Lower leg skin (tissue), 4 donors: ENCODE data around the gene PCDHB1. TPM values are rescaled to one million over a fixed set of nuclear protein-coding genes. Genes with fewer than 3 reads are reported as not detected.

Experiments
- DNase-seq, 2 donors: peaks; one replicate each; pipeline ENCODE4 v3.0.0-alpha.2; 2019; ENCODE audit warnings: low spot score in 2 of 2
- H3K4me3 ChIP-seq: fragments of 200-600 bp; sonication (generic); 2 replicates; pipeline ENCODE4 v1.5.1; 2017; ENCODE audit warnings: mild to moderate bottlenecking, low read depth; ENCODE audit not compliant: poor library complexity, severe bottlenecking
- CTCF ChIP-seq, 3 donors: fragments of 450-650 bp; IDR thresholded peaks; one replicate each; pipeline ENCODE4 v1.5.1; 2016; ENCODE audit warnings: antibody characterized with exemption in 3 of 3, mild to moderate bottlenecking in 3 of 3, moderate library complexity in 2 of 3
- POLR2A ChIP-seq, 2 donors: fragments of 450-650 bp; IDR thresholded peaks; one replicate each; pipeline ENCODE4 v1.6.1; 2016 to 2017; ENCODE audit warnings: antibody characterized with exemption in 2 of 2, mild to moderate bottlenecking in 1 of 2, moderate library complexity in 1 of 2
- WGBS, 2 donors: methylation state at CpG; one replicate each; pipeline ENCODE4 v1.1.5; 2018; 5-methylcytosine and 5-hydroxymethylcytosine counted together
- intact Hi-C: fragments of 100-400 bp; cut with DNase I; formaldehyde crosslinking; loops from one replicate; pipeline ENCODE4 v1.15.0; 2023; ENCODE audit warnings: low total_unique reads
- total RNA-seq, 4 donors: library from RNA; depleted of rRNA; stranded (reverse); fragments of >200 nt; gene quantifications; one replicate each; pipeline ENCODE4 v1.1.0, GENCODE V29; 2016

The PCDHB1 gene
- total RNA-seq, 4 donors from 2014 or later: not detected

GRCh38 chr5:141003791-141004611 lies 47.2 kb upstream of the PCDHB1 start:
- no peak overlapping the region for H3K4me3 ChIP-seq
- intact Hi-C loops: no loop called here
- TF ChIP-seq CTCF (IDR thresholded peaks at IDR 0.05): no peak
- no peak for DNase-seq
- WGBS, 2 donors: 53 to 63% methylated on average over 4 of the region's 4 CpGs

GRCh38 chr5:141007791-141008190 lies 43.4 kb upstream of the PCDHB1 start:
- TF ChIP-seq CTCF (IDR thresholded peaks at IDR 0.05) (no peak), POLR2A (IDR thresholded peaks at IDR 0.05) (no peak)
- no peak for DNase-seq
- intact Hi-C loops: no loop called here
- H3K4me3 ChIP-seq: no peak overlapping the region

- intact Hi-C loops: no loop called here
- WGBS, 2 donors: 65 to 70% methylated on average over 12 of the region's 12 CpGs
- no peak for DNase-seq
- no peak for TF ChIP-seq POLR2A (IDR thresholded peaks at IDR 0.05)
- TF ChIP-seq CTCF (IDR thresholded peaks at IDR 0.05): no peak
- no peak overlapping the region for H3K4me3 ChIP-seq
Observed at GRCh38 chr5:141010047-141010793, 41.0 kb upstream of the PCDHB1 start.

- intact Hi-C loops: no loop called here
- no peak for DNase-seq
- TF ChIP-seq CTCF (IDR thresholded peaks at IDR 0.05) (no peak), POLR2A (IDR thresholded peaks at IDR 0.05) (no peak)
- H3K4me3 ChIP-seq: no peak overlapping the region
Observed at GRCh38 chr5:141017943-141018342, 33.2 kb upstream of the PCDHB1 start.

- H3K4me3 ChIP-seq: no peak overlapping the region
- intact Hi-C loops: no loop called here
- WGBS, 2 donors: 97 to 100% methylated on average over 1 of the region's 1 CpG
- no peak for DNase-seq
- TF ChIP-seq CTCF (IDR thresholded peaks at IDR 0.05): no peak
- no peak for TF ChIP-seq POLR2A (IDR thresholded peaks at IDR 0.05)
Observed at GRCh38 chr5:141022384-141022783, 28.8 kb upstream of the PCDHB1 start.
